Neural cell (in vitro differentiated cells): ENCODE measurements around the gene SCAP. TPM values are rescaled to one million over a fixed set of nuclear protein-coding genes. Genes with fewer than 3 reads are reported as not detected.
"Not testable (repeated sequence)": the region's sequence is repeated elsewhere in the genome, so short reads cannot be mapped to it uniquely, and the experiment has no call there.

Source experiments
- H2AFZ ChIP-seq: fragments of 200-600, 300-800 bp; sonication (generic), shearing (Covaris generic); 2 replicates; pipeline ENCODE4 v1.6.0; 2014; ENCODE audit warnings: low read depth, mild to moderate bottlenecking, antibody characterized with exemption, low read length, moderate library complexity
- H3F3A ChIP-seq: fragments of 200-600 bp; shearing (Covaris generic); 2 replicates; pipeline ENCODE4 v1.6.1; 2016; ENCODE audit warnings: mild to moderate bottlenecking, moderate library complexity, mixed read lengths, antibody characterized with exemption, low read length; ENCODE audit not compliant: insufficient read depth, poor library complexity, severe bottlenecking
- H3K27ac ChIP-seq: fragments of 200-600, 300-800 bp; sonication (generic), shearing (Covaris generic); 2 replicates; pipeline ENCODE4 v1.5.1; 2014; ENCODE audit warnings: mild to moderate bottlenecking, low read length, moderate library complexity
- H3K27me3 ChIP-seq: fragments of 300-800, 200-600 bp; sonication (generic), shearing (Covaris generic); 2 replicates; pipeline ENCODE4 v1.6.0; 2014; ENCODE audit warnings: mild to moderate bottlenecking, low read depth, low read length, moderate library complexity; ENCODE audit not compliant: insufficient read depth
- H3K36me3 ChIP-seq: fragments of 300-800, 200-600 bp; sonication (generic), shearing (Covaris generic); 2 replicates; pipeline ENCODE4 v1.5.1; 2014; ENCODE audit warnings: mild to moderate bottlenecking, antibody characterized with exemption, low read length, moderate library complexity; ENCODE audit not compliant: insufficient read depth
- H3K4me2 ChIP-seq: fragments of 300-800, 200-600 bp; sonication (generic), shearing (Covaris generic); 2 replicates; pipeline ENCODE4 v1.6.0; 2014; ENCODE audit warnings: mild to moderate bottlenecking, low read length
- H3K4me3 ChIP-seq: fragments of 300-800, 200-600 bp; sonication (generic), shearing (Covaris generic); 2 replicates; pipeline ENCODE4 v1.5.1; 2014; ENCODE audit warnings: mild to moderate bottlenecking, low read length, moderate library complexity
- H3K79me2 ChIP-seq: fragments of 200-600 bp; shearing (Covaris generic); replicated peaks from 2 replicates; pipeline ENCODE4 v1.6.0; 2014; ENCODE audit warnings: mild to moderate bottlenecking, low read length, moderate library complexity; ENCODE audit not compliant: insufficient read depth
- H3K9ac ChIP-seq: fragments of 300-800, 200-600 bp; sonication (generic), shearing (Covaris generic); 2 replicates; pipeline ENCODE4 v1.6.1; 2016; ENCODE audit warnings: mild to moderate bottlenecking, low read length, mixed read lengths
- H3K9me2 ChIP-seq: fragments of 200-600 bp; shearing (Covaris generic); 2 replicates; pipeline ENCODE4 v1.6.1; 2016; ENCODE audit warnings: mild to moderate bottlenecking, low read length, mixed read lengths; ENCODE audit not compliant: insufficient read depth
- H3K9me3 ChIP-seq: fragments of 200-600, 300-800 bp; sonication (generic), shearing (Covaris generic); 2 replicates; pipeline ENCODE4 v1.6.1; 2016; ENCODE audit warnings: mild to moderate bottlenecking, mixed run types, low read length, moderate library complexity, mixed read lengths
- H4K20me1 ChIP-seq: fragments of 200-600 bp; shearing (Covaris generic); 2 replicates; pipeline ENCODE4 v1.6.1; 2016; ENCODE audit warnings: mild to moderate bottlenecking, mixed run types; ENCODE audit not compliant: insufficient read depth
- CTCF ChIP-seq: fragments of 450-650 bp; IDR thresholded peaks from 2 replicates; pipeline ENCODE4 v1.5.1; 2014; ENCODE audit warnings: antibody characterized with exemption, mild to moderate bottlenecking, moderate library complexity; ENCODE audit not compliant: poor library complexity, severe bottlenecking
- EP300 ChIP-seq: fragments of 450-650 bp; conservative IDR thresholded peaks from 2 replicates; pipeline ENCODE4 v1.6.1; 2014; ENCODE audit warnings: antibody characterized with exemption, mild to moderate bottlenecking, moderate library complexity; ENCODE audit not compliant: poor library complexity, severe bottlenecking
- EZH2 ChIP-seq: fragments of 200-600, 300-800 bp; shearing (Covaris generic), sonication (generic); IDR thresholded peaks from 2 replicates; pipeline ENCODE4 v1.6.1; 2014; ENCODE audit warnings: antibody characterized with exemption, low read length, borderline replicate concordance, mild to moderate bottlenecking; ENCODE audit not compliant: insufficient read depth, poor library complexity, severe bottlenecking
- MXI1 ChIP-seq: fragments of 450-650 bp; conservative IDR thresholded peaks from 2 replicates; pipeline ENCODE4 v1.6.1; 2014; ENCODE audit warnings: antibody characterized with exemption, mild to moderate bottlenecking; ENCODE audit not compliant: poor library complexity, severe bottlenecking
- POLR2AphosphoS5 ChIP-seq: IDR thresholded peaks from 2 replicates; pipeline ENCODE4 v1.6.1; 2012
- RAD21 ChIP-seq: fragments of 450-650 bp; conservative IDR thresholded peaks from 2 replicates; pipeline ENCODE4 v1.6.1; 2014; ENCODE audit warnings: antibody characterized with exemption, mild to moderate bottlenecking, moderate library complexity
- REST ChIP-seq: IDR thresholded peaks from 2 replicates; pipeline ENCODE4 v1.6.1; 2012; ENCODE audit warnings: borderline replicate concordance
- SMC3 ChIP-seq: fragments of 450-650 bp; conservative IDR thresholded peaks from 2 replicates; pipeline ENCODE4 v1.6.1; 2014; ENCODE audit warnings: antibody characterized with exemption, mild to moderate bottlenecking, moderate library complexity; ENCODE audit not compliant: poor library complexity
- TAF1 ChIP-seq: IDR thresholded peaks from 2 replicates; pipeline ENCODE4 v1.6.1; 2012; ENCODE audit warnings: low read depth
- polyA plus RNA-seq: library from polyadenylated mRNA; depleted of rRNA; stranded (reverse); fragments of >200 nt; gene quantifications from 2 replicates; pipeline ENCODE4 v1.2.3, GENCODE V29; 2014

The SCAP gene
- polyA plus RNA-seq, 1 donor from 2014 or later: 58.0 TPM

- H2AFZ ChIP-seq: no peak overlapping the region
- no peak for TF ChIP-seq POLR2AphosphoS5
- TF ChIP-seq REST: no peak
- no peak for TF ChIP-seq EP300
- TF ChIP-seq RAD21: no peak
- no peak for TF ChIP-seq SMC3
- no peak for TF ChIP-seq EZH2
- no peak for TF ChIP-seq CTCF
- TF ChIP-seq MXI1: no peak
- TF ChIP-seq TAF1: no peak
- no peaks in the 10 kb centered on the region for H3K27me3 ChIP-seq
- H3K27ac ChIP-seq: no peak overlapping the region
- H3K9me2 ChIP-seq: no peaks in the 10 kb centered on the region
- H3K4me3 ChIP-seq: no peak overlapping the region
- no peaks in the 10 kb centered on the region for H3K79me2 ChIP-seq
- no peak overlapping the region for H3K9ac ChIP-seq
- no peaks in the 10 kb centered on the region for H3K9me3 ChIP-seq
- no peak overlapping the region for H3K4me2 ChIP-seq
- no peaks in the 10 kb centered on the region for H3F3A ChIP-seq
- no peaks in the 10 kb centered on the region for H3K36me3 ChIP-seq
- no peaks in the 10 kb centered on the region for H4K20me1 ChIP-seq
Measured at GRCh38 chr3:47374587-47374986, 101.2 kb downstream of the SCAP start.

GRCh38 chr3:47370887-47371697 lies 104.6 kb downstream of the SCAP start:
- TF ChIP-seq TAF1: no peak
- no peak for TF ChIP-seq EP300
- TF ChIP-seq MXI1: no peak
- TF ChIP-seq CTCF: no peak
- TF ChIP-seq REST: no peak
- TF ChIP-seq SMC3: no peak
- no peak for TF ChIP-seq POLR2AphosphoS5
- no peak for TF ChIP-seq EZH2
- no peak for TF ChIP-seq RAD21
- no peak overlapping the region for H3K4me2 ChIP-seq
- no peaks in the 10 kb centered on the region for H3F3A ChIP-seq
- H3K27ac ChIP-seq: no peak overlapping the region
- no peak overlapping the region for H2AFZ ChIP-seq
- no peaks in the 10 kb centered on the region for H3K36me3 ChIP-seq
- no peak overlapping the region for H3K4me3 ChIP-seq
- no peaks in the 10 kb centered on the region for H3K27me3 ChIP-seq
- no peak overlapping the region for H3K9ac ChIP-seq
- H4K20me1 ChIP-seq: no peaks in the 10 kb centered on the region
- no peaks in the 10 kb centered on the region for H3K9me2 ChIP-seq
- H3K79me2 ChIP-seq: no peaks in the 10 kb centered on the region
- no peaks in the 10 kb centered on the region for H3K9me3 ChIP-seq

GRCh38 chr3:47370020-47370419 lies 105.7 kb downstream of the SCAP start:
- not testable (repeated sequence) for H3K9ac ChIP-seq, H3F3A ChIP-seq, H2AFZ ChIP-seq, H3K27ac ChIP-seq, H3K4me2 ChIP-seq, H3K79me2 ChIP-seq, H3K27me3 ChIP-seq, H3K4me3 ChIP-seq, H4K20me1 ChIP-seq, H3K36me3 ChIP-seq, H3K9me2 ChIP-seq, H3K9me3 ChIP-seq
